CD4-positive, alpha-beta T cell treated with Interleukin-17A for 4 hours (primary cell): Measurements from ENCODE around the gene OGDH.
A peak's percentile ranks its signal among the peaks of the same experiment; 100 is the strongest.

Experiments used
- DNase-seq: peaks from one replicate; pipeline ENCODE4 v3.0.0-alpha.2; 2020; ENCODE audit warnings: mixed read lengths

OGDH gene

GRCh38 chr7:44618753-44619152, 12.3 kb downstream of the OGDH start:
- DNase-seq, result peak; percentile 45

GRCh38 chr7:44621034-44621749, 14.8 kb downstream of the OGDH start:
- no peak for DNase-seq

DNA sequence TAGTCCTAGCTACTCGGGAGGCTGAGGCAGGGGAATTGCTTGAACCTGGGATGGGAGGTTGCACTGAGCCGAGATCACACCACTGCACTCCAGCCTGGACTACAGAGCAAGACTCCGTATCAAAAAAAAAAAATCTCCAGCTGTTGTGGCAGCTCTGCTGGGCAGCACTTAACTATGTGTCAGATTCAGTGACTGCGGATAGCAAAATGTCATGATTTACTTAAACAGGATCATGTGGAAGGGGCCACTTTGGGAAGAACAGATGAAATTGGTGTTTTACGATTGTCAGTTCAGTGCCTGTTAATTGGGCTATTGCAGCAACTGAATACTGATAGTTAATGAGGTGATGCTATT, 15.3 kb downstream of the OGDH start:
- DNase-seq, result no peak

GRCh38 chr7:44622342-44623151, 16.1 kb downstream of the OGDH start:
- peak; percentile 54 for DNase-seq

GRCh38 chr7:44624318-44624717, 17.9 kb downstream of the OGDH start:
- no peak for DNase-seq

- DNase-seq, result no peak
These were observed 19.4 kb downstream of the OGDH start for GRCh38 chr7:44625526-44626471.

DNA sequence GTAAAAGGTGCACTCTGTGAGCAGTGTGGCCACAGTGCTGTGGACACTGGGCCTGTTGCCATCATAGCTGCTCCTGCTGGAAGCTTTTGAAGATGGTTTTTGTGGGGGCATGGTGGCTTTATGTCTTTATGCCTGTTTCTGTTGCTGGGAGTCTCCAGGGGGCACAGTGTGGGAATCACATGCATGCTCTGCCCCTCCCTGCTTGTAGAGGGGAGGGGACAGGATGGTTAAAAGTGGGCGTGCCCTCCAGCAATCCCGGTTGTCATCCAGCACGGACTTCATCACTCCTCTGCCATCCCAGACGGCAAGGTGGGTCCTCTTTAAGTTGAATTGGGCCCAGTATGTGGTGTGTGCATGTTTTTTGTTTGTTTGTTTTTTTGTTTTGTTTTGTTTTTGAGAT, 20.2 kb downstream of the OGDH start:
- DNase-seq, result no peak

- no peak for DNase-seq
These were observed 23.5 kb downstream of the OGDH start for GRCh38 chr7:44629829-44630522.

GRCh38 chr7:44630792-44631457, 24.5 kb downstream of the OGDH start:
- peak; percentile 29 for DNase-seq

DNA sequence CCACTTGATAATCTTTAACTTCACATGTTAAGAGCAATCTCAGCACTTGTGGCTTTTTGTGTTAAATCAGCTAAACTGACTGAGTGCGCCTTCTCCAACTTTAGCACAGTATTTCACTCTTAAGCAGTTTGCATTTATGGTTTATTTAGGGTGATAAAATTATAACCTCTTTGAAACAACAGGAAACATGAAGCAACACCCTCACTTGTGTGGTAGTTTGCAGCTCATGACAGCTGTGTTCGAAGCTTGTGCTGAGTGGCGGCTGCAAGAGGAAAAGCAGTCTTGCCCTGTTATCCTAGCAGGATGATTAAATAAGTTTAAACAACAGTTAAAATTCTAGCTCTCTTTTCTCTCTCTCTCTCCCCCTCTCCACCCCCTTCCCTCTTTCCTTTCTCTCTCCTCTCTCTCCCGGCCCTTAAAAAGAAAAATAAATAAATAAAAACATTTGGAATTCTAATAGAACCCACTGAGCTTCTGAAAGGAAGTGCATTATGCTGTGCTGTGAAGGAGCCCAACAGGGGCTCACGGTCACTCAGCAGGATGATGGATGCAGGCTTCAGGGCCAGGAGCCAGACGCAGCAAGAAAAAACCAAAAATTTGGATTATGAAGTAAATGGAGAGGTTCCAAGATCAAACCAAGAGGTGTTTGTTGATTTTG, 25.2 kb downstream of the OGDH start:
- peak; percentile 62 for DNase-seq

DNA sequence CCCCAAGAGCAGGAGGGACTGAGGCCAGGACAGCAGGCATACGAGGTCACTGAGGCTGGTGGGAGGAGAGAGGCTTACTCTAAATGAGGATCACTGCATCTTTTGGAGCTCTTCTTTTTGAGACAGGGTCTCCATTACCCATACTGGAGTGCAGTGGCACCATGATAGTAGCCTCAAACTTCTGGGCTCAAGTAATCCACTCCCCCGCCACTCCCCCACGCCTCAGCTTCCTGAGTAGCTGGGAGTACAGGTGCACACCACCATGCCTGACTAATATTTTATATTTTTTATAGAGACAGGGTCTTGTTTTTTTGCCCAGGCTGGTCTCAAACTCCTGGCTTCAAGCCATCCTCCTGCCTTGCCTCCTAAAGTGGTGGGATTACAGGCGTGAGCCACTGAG, 25.8 kb downstream of the OGDH start:
- peak; percentile 37 for DNase-seq

- DNase-seq, result peak; percentile 67
These were observed 27.1 kb downstream of the OGDH start for GRCh38 chr7:44633254-44634186.

DNA sequence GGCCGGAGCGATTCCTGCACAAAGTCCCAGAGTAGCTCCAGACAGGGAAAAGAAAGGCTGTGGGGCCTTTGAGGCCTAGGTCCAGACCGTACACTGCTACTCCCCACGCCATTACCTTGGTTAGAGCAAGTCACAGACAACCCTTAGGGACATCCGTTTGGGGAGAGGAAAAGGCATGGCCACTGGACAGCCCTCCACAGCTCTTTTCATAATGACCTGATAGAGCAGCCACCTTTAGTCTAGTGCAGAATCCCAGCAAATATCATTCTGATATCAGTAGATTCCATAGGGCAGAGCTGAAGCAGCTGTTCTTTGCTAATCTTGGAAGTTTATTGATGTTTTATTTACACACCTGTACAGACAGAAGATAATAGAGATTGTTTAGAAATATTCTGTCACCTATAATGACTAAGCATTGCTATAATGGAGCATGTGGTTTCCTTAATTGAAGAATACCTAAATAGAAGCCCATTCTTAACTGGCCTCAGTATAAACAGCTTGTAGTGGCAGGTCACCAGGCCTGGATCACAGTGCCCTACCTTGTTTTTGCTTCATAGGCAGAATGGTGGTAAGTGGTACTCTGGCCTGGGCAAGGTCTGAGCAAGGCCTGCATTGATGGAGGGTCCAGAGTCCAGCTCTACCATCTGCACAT, 27.9 kb downstream of the OGDH start:
- no peak for DNase-seq

GRCh38 chr7:44634839-44635591, 28.6 kb downstream of the OGDH start:
- DNase-seq, result peak; percentile 37

- no peak for DNase-seq
These were observed 29.7 kb downstream of the OGDH start for GRCh38 chr7:44636041-44636584.

GRCh38 chr7:44636926-44637325, 30.5 kb downstream of the OGDH start:
- DNase-seq, result no peak

GRCh38 chr7:44637788-44638594, 31.6 kb downstream of the OGDH start:
- peak; percentile 80 for DNase-seq
